ENCODE results near the gene MAP3K8.

- no peak for TF ChIP-seq POLR2A (IDR thresholded peaks at IDR 0.05)
- TF ChIP-seq, protein P1, sequence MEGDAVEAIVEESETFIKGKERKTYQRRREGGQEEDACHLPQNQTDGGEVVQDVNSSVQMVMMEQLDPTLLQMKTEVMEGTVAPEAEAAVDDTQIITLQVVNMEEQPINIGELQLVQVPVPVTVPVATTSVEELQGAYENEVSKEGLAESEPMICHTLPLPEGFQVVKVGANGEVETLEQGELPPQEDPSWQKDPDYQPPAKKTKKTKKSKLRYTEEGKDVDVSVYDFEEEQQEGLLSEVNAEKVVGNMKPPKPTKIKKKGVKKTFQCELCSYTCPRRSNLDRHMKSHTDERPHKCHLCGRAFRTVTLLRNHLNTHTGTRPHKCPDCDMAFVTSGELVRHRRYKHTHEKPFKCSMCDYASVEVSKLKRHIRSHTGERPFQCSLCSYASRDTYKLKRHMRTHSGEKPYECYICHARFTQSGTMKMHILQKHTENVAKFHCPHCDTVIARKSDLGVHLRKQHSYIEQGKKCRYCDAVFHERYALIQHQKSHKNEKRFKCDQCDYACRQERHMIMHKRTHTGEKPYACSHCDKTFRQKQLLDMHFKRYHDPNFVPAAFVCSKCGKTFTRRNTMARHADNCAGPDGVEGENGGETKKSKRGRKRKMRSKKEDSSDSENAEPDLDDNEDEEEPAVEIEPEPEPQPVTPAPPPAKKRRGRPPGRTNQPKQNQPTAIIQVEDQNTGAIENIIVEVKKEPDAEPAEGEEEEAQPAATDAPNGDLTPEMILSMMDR (IDR thresholded peaks at IDR 0.05), result no peak
Measured at GRCh38 chr10:30386801-30387588, 47.0 kb upstream of the MAP3K8 start.

Data from stomach (tissue), 4 donors.